Right lobe of liver (tissue), 6 donors: Measurements from ENCODE around the gene ZNF124. TPM values are rescaled to one million over a fixed set of nuclear protein-coding genes. Genes with fewer than 3 reads are reported as not detected.

Experiments used
- ATAC-seq, 4 donors: fragments of 200-7000 bp; cut with Tn5 transposase; one replicate each; pipeline ENCODE4 v1.9.1; 2020; ENCODE audit warnings: mild to moderate bottlenecking in 4 of 4, moderate library complexity in 4 of 4
- DNase-seq, 3 donors: peaks; one replicate each; pipeline ENCODE4 v3.0.0-alpha.2; 2020
- H3K27ac ChIP-seq, 3 donors: fragments of 200-600 bp; one replicate each; pipeline ENCODE4 v1.8.0; 2022
- H3K27me3 ChIP-seq, 2 donors: fragments of 200-600 bp; one replicate each; pipeline ENCODE4 v1.8.0; 2022
- H3K36me3 ChIP-seq, 4 donors: fragments of 200-600 bp; sonication (generic) in 1 of 4; one replicate each; pipeline versions ENCODE4 v1.5.1 to v1.8.0; 2017 to 2022; ENCODE audit warnings: control low read depth in 1 of 4
- H3K4me1 ChIP-seq, 4 donors: fragments of 200-600 bp; sonication (generic) in 1 of 4; one replicate each; pipeline versions ENCODE4 v1.5.1 to v1.8.0; 2017 to 2022; ENCODE audit warnings: control low read depth in 1 of 4
- H3K4me3 ChIP-seq, 3 donors: fragments of 200-600 bp; one replicate each; pipeline ENCODE4 v1.8.0; 2022
- H3K9me3 ChIP-seq, 4 donors: fragments of 200-600 bp; sonication (generic) in 1 of 4; one replicate each; pipeline versions ENCODE4 v1.5.1 to v1.8.0; 2017 to 2022; ENCODE audit warnings: control low read depth in 1 of 4
- POLR2A ChIP-seq: fragments of 450-650 bp; IDR thresholded peaks from one replicate; pipeline ENCODE4 v1.6.1; 2017; ENCODE audit warnings: antibody characterized with exemption, mild to moderate bottlenecking
- WGBS: methylation state at CpG from one replicate; pipeline ENCODE4 v1.1.6; 2018; ENCODE audit warnings: low coverage, low lambda C conversion rate; ENCODE audit not compliant: insufficient coverage; ENCODE audit errors: missing lambda C conversion rate; 5-methylcytosine and 5-hydroxymethylcytosine counted together
- intact Hi-C, 2 donors: fragments of 100-400 bp; cut with DNase I; formaldehyde crosslinking; loops; one replicate each; pipeline versions ENCODE4 v1.11.2 to v1.14.1; 2022
- total RNA-seq, 6 experiments: library from RNA; depleted of rRNA in 2 of 6; stranded (reverse); fragments of >200 nt in 2 of 6; fragmentation: NEBNext Ultra II Directional in 3 of 6; extraction: Animal tissue kit (Norgen Biotek cat#: 25700) in 3 of 6; gene quantifications; one replicate each; pipeline versions ENCODE4 v1.1.0 to v1.2.4, GENCODE V29; 2016 to 2023
- TF ChIP-seq, protein P1 (sequence below), 4 donors: fragments of 200-600 bp in 3 of 4; fragments of 450-650 bp in 1 of 4; IDR thresholded peaks; one replicate each; pipeline versions ENCODE4 v1.5.1 to v1.8.0; 2016 to 2022; ENCODE audit warnings: antibody characterized with exemption in 4 of 4, mild to moderate bottlenecking in 2 of 4
- donor health status: DM: no; HTN: yes; CAD: no.
- donor health status: DM: no; HTN: no; CAD: no.
- donor health status: DM: no; HTN: no; CAD: no.
- donor health status: DM: no; HTN: yes; CAD: no.
- donor health status: DM: no; HTN: yes; CAD: no.

The ZNF124 gene
- total RNA-seq, 6 experiments from 2014 or later: 5.4 to 13.8 (median 6.6) TPM

DNA sequence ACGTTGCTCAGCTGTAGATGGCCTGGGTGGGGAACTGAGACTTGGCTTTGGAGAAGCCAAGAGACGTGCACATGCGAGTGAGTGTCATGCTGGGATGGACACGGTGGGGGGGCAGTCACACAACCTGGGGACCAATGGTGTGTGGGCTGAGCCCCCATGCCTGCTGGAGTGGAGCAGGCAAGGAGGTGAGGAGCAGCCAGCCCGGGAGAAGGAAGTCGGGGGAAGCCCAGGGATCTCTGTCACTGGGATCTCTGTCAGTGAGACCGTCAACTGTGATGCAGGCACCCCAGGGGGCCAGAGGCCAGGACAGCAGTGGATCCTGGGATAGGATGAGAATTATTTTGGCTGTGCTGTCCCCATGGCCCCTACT is 56.7 kb downstream of the ZNF124 start:
- WGBS: 73% methylated on average over 3 of the region's 7 CpGs
- peaks cover 0 to 14% (median 0%) of the 10 kb centered on the region in 4 donors for H3K4me1 ChIP-seq
- DNase-seq (no peak), ATAC-seq (no peak)
- H3K4me3 ChIP-seq: no peak overlapping the region
- TF ChIP-seq, protein P1, sequence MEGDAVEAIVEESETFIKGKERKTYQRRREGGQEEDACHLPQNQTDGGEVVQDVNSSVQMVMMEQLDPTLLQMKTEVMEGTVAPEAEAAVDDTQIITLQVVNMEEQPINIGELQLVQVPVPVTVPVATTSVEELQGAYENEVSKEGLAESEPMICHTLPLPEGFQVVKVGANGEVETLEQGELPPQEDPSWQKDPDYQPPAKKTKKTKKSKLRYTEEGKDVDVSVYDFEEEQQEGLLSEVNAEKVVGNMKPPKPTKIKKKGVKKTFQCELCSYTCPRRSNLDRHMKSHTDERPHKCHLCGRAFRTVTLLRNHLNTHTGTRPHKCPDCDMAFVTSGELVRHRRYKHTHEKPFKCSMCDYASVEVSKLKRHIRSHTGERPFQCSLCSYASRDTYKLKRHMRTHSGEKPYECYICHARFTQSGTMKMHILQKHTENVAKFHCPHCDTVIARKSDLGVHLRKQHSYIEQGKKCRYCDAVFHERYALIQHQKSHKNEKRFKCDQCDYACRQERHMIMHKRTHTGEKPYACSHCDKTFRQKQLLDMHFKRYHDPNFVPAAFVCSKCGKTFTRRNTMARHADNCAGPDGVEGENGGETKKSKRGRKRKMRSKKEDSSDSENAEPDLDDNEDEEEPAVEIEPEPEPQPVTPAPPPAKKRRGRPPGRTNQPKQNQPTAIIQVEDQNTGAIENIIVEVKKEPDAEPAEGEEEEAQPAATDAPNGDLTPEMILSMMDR (IDR thresholded peaks at IDR 0.05): no peak
- TF ChIP-seq POLR2A: no peak
- intact Hi-C loops: no loop called here
- no peaks in the 10 kb centered on the region for H3K9me3 ChIP-seq
- H3K27ac ChIP-seq: no peak overlapping the region
- H3K36me3 ChIP-seq: no peaks in the 10 kb centered on the region
- H3K27me3 ChIP-seq: no peaks in the 10 kb centered on the region

DNA sequence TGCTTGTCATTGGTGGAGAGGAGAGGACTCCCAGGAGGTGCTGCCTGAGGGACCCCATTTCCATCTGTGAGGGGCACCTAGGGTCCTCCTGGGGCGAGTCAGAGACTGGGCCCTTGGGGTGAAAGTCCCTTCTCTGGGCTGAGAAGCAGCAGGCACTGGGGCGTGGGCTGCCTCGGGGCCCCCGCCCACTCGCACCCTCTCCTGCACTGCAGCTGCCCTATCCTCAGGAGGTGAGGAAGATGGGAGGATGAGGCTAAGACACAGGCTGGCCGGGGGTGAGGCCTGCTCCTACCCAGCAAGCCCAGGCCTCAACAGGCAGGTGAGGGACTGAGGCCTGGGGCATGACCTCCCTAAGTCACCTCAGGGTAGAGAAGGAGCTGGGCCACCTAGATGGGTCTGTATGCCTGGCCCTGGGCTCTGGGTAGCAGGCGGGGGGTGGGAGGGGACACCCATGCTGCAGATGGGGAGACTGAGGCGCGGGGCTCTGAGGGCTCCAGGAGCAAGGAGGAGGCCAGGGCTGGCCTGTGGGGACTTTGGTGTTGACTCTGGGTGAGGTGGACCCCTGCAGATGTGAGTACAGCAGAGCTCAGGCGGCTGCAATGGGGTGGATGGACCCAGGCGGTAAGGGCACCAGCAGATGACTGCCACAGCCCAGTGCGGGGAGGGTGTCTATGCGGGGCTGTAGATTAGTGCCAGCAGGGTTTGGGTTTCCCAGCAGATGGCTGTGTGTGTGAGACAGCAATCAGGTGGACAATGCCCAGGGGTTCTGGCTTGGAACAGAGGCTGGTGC is 57.3 kb downstream of the ZNF124 start:
- H3K27me3 ChIP-seq: no peaks in the 10 kb centered on the region
- WGBS: 90% methylated on average over 2 of the region's 13 CpGs
- DNase-seq (no peak), ATAC-seq (no peak)
- H3K27ac ChIP-seq: no peak overlapping the region
- H3K9me3 ChIP-seq: no peaks in the 10 kb centered on the region
- intact Hi-C loops: no loop called here
- TF ChIP-seq POLR2A: no peak
- TF ChIP-seq, protein P1 (IDR thresholded peaks at IDR 0.05): no peak
- no peaks in the 10 kb centered on the region for H3K36me3 ChIP-seq
- H3K4me3 ChIP-seq: no peak overlapping the region
- peaks cover 0 to 14% (median 0%) of the 10 kb centered on the region in 4 donors for H3K4me1 ChIP-seq

GRCh38 chr1:247113733-247114271 is 58.0 kb downstream of the ZNF124 start:
- TF ChIP-seq, protein P1 (IDR thresholded peaks at IDR 0.05): no peak
- no peak for TF ChIP-seq POLR2A
- no peak overlapping the region for H3K27ac ChIP-seq
- intact Hi-C loops: no loop called here

GRCh38 chr1:247113094-247113497 is 58.7 kb downstream of the ZNF124 start:
- peak; percentile 56 to 84 (median 72) for ATAC-seq
- peak overlapping the region in 1 of 3 donors; percentile 68 for H3K27ac ChIP-seq
- H3K4me1 ChIP-seq: peaks cover 0 to 14% (median 0%) of the 10 kb centered on the region in 4 donors
- WGBS: 17% methylated on average over 3 of the region's 5 CpGs
- no peaks in the 10 kb centered on the region for H3K27me3 ChIP-seq
- no peaks in the 10 kb centered on the region for H3K36me3 ChIP-seq
- no peak overlapping the region for H3K4me3 ChIP-seq
- peak; percentile 82 to 87 (median 85) for DNase-seq
- intact Hi-C loops: no loop called here
- TF ChIP-seq, protein P1 (IDR thresholded peaks at IDR 0.05): no peak
- peak; percentile 55 for TF ChIP-seq POLR2A
- no peaks in the 10 kb centered on the region for H3K9me3 ChIP-seq

More at GRCh38 chr1:247113733-247114271, 58.0 kb downstream of the ZNF124 start:
- WGBS: 37% methylated on average over 2 of the region's 5 CpGs
- Histone ChIP-seq H3K27me3 (no peaks in the 10 kb centered on the region), H3K4me1 (peaks cover 0 to 14% (median 0%) of the 10 kb centered on the region in 4 donors), H3K9me3 (no peaks in the 10 kb centered on the region), H3K36me3 (no peaks in the 10 kb centered on the region), H3K4me3 (no peak overlapping the region)
- DNase-seq (peak in 1 of 3 donors; percentile 56), ATAC-seq (peak in 1 of 4 donors; percentile 21)
